ENCODE measurements around the gene GDF7.

GDF7 gene

DNA sequence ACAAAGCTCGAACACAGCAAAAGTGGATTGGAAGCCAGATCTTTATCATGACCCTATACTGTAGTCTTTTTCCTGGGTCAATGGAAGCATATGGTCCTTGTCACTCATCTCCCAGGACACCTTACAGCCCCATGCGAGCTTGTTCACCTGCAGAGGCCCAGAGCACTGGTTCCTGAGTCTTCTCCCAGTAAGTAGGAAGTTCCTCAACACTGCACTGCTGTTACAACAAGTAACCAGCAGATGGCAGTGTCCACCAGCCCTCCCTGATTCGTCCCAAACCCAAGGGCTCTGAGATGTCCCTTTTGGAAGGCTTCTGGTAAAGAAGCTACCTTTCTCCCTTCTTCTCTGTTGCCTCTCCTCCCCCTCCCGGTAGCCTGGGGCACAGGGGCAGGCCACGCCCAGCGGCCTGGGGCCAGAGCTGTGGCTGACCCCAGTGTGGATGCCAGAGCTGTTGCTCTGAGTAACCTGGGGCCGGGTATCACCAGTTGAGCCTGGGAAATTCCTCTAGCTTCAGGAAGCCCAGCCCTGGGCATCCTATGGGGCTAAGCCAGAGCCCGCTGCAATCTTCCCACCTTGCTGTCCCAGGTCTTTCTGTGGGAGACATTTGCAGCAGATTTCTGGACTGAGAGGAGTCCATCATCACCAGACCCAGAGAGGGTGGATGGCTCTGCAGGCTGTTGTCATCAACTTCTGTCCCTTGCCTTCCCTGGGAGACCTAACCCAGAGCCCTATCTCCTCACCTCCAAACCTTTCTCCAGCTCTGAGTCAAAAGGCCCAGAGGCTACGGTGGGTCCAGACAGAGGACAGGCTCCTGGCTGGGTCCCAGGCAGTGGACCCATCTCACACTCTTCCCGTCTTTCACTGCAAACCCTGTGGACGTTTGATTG lies 5.3 kb upstream of the GDF7 start:
- peak; percentile 82 for DNase-seq (ENCODE audit: low spot score)

- DNase-seq (ENCODE audit: low spot score), result no peak
Measured at GRCh38 chr2:20662308-20662937, 4.5 kb upstream of the GDF7 start.

GRCh38 chr2:20663196-20664070 lies 3.5 kb upstream of the GDF7 start:
- no peak for DNase-seq (ENCODE audit: low spot score)

DNA sequence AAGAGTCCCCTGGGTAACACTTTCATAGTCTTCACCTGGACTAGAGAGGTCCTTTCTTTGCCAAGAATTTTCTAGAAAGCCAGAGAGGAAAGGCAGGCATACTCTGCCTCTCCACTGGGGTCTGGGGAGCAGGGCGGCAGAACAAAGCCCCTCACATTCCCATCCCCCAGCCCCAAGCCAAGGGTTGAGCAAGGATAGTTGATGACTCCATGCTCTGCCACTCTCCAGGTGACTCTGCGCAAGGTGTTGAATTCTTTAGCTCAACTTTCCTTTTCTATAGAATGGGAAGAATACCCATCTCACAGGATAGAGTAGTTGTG lies 2.9 kb upstream of the GDF7 start:
- no peak for DNase-seq (ENCODE audit: low spot score)

DNA sequence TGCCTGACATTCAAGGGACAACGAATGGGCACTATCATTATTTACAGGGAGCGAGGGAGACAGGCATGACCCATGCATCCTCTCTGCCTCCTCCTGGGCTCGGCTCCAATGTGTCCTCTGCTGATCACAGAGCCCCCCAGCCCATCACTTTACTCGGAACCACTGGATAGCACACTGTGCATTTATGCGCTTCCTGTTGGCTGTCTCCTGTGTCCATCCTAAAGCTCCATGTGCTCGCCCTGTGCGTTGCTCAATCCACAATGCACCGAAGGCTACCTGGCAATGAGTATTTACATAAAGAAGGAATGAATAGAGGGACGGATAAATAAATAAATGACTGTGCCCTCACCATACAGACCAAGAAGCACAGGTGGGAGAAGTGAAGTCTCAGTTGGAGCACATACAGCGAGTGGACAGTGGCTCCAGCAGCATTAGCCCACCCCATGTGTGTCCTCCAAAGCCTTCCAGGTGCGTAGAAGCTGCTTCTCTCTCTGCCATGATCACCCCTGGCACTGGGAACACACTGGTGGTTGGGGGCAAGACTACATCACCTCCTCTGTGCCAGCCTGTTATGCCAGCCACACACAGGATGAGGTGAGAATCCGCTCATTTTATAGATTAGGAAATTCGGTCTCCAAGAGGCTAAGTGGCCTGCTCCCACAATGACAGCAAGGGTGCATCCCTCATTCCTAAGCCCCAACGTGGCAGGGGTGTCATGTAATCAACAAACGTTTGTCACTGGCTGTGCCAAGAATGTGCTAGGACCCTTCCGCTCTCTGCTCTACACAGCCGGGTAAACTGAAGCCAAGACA lies 2.3 kb upstream of the GDF7 start:
- no peak for DNase-seq (ENCODE audit: low spot score)

DNA sequence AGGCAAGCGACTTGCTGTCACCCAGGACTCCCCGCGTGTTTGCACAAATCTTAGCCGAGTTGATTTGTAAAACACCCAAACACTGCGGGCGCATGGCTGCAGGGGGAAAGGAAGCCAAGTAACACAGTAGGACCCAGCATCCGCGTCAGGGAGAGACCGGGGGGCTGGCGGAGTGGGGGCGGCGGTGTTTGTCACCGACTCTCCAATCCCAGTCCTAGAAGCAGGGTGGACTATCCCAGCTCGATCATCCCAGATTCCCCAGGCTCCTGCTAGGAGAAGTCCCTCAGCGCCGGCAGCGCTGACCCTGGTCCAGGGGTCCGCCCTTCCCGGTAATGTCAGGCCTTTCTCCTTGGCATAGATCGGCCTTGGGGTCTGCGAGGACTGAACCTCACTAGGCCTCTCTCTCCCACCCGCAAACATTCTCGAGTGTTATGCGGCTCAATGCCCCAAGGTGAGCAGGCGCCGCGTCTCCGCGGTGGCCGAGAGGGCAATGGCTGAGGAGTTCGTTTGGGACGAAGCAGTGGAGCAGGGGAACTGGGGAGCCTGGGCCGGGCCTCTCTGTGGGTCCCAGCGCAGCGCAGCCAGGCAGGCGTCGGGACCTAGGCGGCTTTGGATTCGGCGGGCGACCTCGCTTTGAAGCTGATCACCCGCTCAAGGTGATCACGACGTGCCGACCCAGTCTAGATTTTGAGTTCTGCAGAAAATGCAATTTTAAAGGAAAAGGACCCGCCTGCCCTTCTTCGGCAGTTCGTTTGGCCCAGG lies 1.5 kb upstream of the GDF7 start:
- no peak for DNase-seq (ENCODE audit: low spot score)

GRCh38 chr2:20666005-20666303 lies 990 bp upstream of the GDF7 start:
- DNase-seq (ENCODE audit: low spot score), result no peak

DNA sequence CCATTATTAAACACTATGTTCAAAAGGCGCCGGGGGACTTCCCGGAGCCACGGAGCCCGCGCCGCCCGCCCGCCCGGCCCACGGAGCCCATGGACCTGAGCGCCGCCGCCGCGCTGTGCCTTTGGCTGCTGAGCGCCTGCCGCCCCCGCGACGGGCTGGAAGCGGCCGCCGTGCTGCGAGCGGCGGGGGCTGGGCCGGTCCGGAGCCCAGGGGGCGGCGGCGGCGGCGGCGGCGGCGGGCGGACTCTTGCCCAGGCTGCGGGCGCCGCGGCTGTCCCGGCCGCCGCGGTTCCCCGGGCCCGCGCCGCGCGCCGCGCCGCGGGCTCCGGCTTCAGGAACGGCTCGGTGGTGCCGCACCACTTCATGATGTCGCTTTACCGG lies 197 bp downstream of the GDF7 start:
- no peak for DNase-seq (ENCODE audit: low spot score)

DNA sequence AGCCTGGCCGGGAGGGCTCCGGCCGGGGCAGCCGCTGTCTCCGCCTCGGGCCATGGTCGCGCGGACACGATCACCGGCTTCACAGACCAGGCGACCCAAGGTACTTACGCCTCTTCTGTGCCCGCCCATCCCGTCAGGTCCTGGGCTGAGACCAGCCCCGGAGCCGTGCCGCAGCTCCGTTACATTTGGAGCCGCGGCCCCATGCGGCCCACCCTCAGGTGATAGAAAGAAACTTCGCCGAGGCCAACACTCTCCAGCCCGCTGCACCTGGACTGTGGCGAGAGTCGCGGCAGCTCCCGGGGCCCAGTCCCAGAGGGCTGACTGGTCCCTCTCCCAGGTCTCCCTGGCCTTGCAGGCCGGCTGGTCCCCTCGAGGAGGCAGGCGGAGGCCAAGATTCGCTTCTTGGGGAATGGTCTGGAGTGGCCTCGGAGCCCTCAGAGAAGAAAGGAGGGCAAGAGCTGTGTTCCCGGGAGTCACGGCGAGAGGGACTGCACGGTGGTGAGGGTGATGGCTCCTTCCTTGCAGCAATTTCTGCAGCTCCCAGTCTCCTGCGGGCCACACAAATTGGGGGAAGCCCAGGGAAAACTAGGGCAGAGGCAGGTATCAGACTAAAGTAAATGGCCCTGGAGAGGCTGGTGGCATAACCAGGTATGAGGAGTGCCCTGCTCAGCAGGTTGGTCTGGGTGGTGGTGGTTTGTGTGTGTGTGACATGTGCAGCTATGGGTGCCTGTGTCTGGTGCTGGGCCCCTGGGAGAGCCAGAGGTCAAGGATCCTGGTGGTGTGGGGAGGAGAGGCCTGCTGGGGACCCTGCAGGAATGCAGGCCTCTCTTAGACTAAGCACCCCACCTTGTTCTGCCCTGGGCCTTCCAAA lies 822 bp downstream of the GDF7 start:
- no peak for DNase-seq (ENCODE audit: low spot score)

- no peak for DNase-seq (ENCODE audit: low spot score)
Measured at GRCh38 chr2:20668451-20668850, 1.5 kb downstream of the GDF7 start.

DNA sequence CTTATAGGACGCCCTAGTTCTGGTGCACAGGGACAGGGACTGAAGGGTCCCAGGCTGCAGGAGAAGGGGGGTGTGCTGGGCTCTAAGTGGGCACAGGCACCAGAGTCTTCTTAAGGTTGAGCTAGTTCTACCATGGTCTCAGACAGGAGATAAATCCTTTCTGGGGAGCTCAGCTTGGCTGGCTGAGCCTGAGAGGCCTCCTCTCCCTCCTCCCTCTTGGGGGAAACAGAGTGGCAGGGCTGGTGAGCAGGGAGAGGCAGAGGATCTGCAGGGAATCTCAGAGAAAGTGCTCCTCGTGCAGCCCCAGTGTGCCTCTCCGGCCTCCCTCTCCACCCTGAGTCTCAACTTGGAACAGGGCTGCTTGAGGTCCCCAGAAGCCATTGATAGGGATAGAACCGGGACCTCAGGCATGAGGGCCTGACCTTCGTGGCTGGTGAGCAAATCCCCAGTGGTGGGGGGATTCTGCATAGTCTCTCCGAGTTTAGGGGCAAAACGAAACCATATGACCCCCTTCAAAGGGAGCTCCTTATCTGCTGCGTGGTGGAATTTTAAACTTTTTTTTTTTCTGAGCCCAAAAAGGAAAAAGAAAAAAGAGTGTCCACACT lies 2.0 kb downstream of the GDF7 start:
- no peak for DNase-seq (ENCODE audit: low spot score)

GRCh38 chr2:20669562-20670314 lies 2.8 kb downstream of the GDF7 start:
- DNase-seq (ENCODE audit: low spot score), result no peak

- DNase-seq (ENCODE audit: low spot score), result no peak
Measured at GRCh38 chr2:20670315-20671035, 3.5 kb downstream of the GDF7 start.

DNA sequence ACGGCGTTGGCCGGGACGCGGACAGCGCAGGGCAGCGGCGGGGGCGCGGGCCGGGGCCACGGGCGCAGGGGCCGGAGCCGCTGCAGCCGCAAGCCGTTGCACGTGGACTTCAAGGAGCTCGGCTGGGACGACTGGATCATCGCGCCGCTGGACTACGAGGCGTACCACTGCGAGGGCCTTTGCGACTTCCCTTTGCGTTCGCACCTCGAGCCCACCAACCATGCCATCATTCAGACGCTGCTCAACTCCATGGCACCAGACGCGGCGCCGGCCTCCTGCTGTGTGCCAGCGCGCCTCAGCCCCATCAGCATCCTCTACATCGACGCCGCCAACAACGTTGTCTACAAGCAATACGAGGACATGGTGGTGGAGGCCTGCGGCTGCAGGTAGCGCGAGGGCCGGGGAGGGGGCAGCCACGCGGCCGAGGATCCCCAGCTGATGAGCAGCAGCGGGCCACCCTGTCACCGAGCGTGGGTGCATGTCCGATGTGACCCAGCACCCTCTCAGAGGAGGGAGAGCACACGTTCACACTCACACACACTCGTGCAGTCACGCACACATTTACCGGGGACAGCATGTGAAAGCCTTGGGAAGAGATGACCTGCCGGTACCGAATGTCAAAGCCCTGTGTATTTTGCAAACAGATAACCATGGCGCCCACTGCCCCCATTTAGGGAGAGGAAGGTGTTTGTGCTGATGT lies 4.2 kb downstream of the GDF7 start:
- no peak for DNase-seq (ENCODE audit: low spot score)

- no peak for DNase-seq (ENCODE audit: low spot score)
Measured at GRCh38 chr2:20671736-20672080, 4.8 kb downstream of the GDF7 start.

DNA sequence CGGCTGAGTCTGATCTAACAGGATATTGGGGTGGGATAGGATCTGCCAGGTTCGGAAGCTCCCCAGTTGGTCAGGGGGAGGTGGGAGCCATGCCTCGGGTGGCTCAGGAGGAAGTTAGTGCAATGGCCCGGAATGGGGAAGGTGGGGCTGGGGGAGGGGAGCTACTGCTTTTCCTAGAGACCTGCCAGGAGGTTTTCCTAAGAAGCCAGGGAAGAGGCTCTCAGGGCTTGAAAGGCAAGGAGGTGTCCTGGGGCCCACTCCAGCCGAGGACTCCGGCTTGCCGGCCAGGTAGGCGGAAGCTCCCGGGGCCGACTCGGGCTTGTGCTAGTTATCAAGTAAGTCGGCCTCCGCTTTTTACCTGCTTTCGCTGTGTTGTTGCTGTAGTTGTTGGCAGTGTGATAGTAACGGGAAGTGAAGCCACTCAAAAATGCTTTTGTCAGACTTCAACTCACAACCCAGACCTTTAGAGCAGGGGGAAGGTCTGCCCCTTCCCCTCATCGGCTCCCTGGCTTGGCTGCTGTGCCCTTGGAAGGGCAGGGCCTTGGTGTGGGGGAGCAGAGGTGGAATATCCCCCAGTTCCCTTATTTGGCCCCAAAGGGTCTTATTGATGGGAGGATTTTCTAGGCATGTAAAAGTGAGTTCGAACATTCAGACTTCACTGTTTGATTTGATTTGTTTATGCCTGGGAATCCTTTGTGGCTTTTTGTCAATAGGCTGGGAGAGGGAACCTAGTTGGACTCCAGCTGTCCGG lies 5.4 kb downstream of the GDF7 start:
- no peak for DNase-seq (ENCODE audit: low spot score)

DNA sequence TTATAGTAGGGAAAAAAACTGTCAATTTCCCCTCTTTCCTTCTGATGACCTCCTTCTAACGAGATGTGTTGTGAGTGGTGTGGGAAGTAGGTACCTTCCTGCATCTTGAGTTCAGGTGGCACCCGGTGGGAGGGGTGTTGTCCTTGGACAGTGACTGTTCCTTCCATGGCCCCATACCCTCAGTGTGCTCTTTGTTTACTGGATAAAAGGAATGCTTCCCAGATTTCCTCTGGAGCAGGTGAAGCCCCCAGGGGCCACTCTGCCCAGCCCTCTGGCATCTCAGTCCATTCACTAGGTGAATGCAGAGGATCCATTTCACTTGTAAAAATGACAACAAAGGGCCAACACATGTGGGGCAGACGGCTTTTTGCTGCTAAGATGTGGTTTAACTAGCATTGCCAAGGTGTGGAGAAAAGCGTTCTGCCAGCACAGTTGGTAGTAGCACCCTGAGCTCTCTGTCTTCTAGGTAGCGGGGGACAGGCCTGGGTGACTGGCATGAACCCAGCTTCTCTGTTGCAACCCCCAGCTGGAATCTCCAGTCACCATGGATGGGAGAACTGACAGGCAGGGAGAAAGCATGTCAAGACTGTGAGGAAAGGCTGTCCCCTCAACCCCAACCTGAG lies 6.9 kb downstream of the GDF7 start:
- no peak for DNase-seq (ENCODE audit: low spot score)
